ENCODE measurements around the gene TRIOBP.

TRIOBP gene

DNA sequence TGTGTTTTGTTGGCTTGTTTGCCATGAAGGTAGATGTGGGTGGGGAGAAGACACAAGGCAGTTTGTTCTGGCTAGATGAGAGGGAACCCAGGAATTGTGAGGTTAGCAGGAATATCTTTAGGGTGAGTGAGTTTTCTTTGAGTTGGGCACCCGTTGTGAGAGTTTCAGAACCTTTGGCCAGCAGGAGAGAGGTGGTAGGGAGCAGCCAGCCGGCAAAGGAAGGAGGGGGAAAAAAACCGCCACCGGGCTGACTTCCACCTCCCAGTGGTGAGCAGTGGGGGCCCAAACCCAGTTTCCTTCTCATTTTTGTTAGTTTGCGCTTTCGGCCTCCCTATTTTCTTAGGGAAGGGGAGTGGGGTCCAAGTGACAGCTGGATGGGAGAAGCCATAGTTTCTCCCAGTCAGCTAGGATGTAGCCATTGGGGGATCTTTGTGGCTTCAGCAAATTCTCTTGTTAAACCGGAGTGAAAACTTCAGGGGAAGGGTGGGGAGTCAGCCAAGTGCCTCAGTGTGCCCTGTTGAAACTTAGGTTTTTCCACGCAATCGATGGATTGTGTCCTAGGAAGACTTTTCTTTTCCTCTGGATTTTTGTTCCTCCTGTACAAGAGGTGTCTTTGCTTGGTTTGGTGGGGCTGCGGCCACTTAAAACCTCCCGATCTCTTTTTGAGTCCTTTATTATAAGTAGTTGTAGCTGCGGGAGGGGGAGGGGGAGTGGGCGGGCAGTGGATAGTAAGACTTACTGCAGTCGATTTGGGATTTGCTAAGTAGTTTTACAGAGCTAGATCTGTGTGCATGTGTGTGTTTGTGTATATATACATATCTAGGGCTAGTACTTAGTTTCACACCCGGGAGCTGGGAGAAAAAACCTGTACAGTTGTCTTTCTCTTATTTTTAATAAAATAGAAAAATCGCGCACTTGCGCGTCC, 109.8 kb downstream of the TRIOBP start:
- DNase-seq: no peak

DNA sequence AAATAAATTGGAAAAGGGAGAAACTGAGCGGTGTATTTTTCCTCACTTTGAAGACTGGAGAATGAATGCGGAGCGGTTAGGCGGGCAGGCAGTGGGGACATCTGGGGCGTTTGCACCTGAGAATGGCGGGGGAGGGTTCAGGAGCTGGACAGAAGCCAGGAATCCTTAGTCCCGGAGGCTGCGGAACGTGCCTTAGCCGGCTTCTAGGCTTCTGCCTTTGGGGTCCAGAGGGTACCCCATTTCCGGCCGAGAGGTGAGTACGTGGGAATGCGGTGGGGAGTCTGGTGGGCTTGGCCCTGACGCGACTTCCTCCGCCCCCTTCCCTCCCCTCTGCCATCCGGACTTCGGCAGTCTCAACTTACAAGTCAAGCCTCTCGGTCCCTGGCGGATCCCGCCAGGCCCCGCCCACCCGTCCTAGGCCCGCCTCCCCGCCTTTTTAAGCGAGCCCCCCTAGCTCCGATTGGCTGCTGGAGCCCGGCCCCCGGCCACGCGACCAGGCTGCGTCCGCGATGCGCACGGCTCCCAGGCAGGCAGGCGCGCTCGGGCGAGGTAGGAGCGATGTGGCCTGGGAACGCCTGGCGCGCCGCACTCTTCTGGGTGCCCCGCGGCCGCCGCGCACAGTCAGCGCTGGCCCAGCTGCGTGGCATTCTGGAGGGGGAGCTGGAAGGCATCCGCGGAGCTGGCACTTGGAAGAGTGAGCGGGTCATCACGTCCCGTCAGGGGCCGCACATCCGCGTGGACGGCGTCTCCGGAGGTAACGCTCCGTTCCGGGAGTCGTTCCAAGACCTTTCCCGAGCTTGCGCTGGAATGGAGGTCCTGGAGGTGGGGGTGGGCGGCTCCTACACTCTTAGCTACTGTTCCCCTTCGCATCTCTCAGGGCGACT, 110.8 kb downstream of the TRIOBP start, which contains the start of gene GCAT:
TSS of gene GCAT (plus strand) at position 525 of the 884 bp plus-strand sequence. CDS start at position 559, 34 bp downstream.
- DNase-seq: peak; percentile 86 to 92

DNA sequence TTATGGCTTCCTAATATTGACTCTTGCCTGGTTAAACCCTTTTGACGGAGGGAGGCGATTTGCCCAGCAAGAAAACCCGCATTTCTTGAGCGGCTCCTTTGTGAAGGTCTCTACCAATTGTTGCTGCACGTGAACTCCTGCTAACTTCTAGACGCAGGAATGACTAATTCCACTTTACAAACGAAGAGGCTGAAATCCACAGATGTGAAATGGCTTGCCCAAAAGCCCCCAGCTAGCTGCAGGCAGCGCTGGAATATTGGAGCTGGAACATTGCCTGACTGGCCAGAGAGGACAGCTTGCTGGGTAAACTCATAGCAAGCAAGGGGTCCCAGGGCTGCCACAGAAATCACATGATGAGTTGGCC, 111.4 kb downstream of the TRIOBP start:
- no peak for DNase-seq

DNA sequence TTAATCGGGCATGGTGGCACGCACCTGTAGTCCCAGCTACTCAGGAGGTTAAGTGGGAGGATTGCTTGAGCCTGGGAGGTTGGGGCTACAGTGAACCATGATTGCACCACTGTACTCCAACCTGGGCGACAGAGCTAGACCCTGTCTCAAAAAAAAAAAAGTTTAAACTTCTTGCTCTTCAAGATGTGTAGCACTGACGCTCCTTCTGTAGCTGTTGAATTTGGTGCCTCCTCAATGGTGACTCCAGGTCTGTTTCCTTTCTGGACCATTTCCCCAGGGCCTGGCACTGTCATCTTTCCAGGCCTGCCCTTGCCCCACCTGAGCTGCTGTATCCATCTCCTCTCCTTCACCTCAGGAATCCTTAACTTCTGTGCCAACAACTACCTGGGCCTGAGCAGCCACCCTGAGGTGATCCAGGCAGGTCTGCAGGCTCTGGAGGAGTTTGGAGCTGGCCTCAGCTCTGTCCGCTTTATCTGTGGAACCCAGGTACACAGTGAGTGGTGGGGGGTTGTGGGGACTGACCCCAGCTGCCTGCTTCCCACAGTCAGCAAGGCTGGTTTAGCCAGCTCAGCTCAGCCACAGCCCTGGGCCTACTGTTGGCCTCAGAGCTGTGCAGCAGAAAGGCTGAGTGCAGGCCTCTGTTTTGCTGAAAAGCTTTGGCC, 113.0 kb downstream of the TRIOBP start:
- DNase-seq: no peak

DNA sequence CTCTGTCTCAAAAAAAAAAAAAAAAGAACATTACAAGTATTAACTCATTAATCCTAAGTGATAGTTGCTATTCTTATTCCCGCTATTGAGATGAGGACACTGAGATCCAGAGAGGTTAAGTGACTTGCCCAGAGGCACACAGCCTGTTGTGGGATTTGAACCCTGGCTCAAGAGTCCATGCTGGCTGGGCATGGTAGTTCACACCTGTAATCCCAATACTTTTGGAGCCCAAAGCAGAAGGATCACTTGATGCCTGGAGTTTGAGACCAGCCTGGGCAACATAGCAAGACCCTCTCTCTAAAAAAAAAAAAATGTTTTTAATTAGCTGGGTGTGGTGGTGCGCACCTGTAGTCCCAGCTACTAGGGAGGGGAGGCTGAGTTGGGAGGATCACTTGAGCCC, 115.0 kb downstream of the TRIOBP start:
- no peak for DNase-seq

DNA sequence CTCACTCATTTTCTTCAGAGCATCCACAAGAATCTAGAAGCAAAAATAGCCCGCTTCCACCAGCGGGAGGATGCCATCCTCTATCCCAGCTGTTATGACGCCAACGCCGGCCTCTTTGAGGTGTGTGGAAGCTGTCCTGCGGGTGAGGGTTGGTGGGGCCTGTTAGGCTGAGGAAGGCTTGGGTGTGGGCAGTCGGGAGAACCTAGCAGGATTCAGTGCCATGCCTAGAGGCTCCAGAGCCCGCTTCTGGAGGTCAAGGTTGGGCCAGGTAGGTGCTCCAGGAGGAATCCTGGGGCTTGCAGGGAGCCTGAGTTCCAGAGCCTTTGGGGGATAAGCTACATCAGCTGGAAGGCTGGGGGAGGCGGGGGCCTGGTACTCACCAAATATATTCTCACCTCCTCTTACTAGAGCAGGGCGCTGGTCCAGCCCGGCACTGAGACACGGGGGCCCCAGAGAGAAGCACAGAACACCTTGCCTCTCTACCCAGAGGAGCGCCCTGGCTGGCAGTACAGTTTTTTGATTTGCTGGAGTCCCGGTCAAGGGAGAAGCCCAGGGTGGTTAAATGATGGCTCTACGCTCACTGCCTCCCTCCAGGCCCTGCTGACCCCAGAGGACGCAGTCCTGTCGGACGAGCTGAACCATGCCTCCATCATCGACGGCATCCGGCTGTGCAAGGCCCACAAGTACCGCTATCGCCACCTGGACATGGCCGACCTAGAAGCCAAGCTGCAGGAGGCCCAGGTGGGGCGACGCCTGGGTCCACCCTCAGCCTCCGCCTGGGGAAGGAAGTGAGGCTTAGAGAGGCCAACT, 116.2 kb downstream of the TRIOBP start:
- no peak for DNase-seq

DNA sequence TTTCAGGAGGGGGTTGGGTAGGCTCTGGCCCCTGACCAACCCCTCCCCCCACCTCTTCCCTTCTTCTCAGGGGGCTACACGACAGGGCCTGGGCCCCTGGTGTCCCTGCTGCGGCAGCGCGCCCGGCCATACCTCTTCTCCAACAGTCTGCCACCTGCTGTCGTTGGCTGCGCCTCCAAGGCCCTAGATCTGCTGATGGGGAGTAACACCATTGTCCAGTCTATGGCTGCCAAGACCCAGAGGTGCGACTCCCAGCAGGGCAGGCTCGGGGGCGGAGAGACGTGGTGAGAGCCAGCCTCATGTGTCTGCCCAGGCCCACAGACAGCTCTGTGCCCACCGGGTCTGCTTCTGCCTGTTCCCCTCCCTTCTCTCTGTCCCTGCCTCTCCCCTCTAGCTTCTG, 118.7 kb downstream of the TRIOBP start:
- DNase-seq: no peak

DNA sequence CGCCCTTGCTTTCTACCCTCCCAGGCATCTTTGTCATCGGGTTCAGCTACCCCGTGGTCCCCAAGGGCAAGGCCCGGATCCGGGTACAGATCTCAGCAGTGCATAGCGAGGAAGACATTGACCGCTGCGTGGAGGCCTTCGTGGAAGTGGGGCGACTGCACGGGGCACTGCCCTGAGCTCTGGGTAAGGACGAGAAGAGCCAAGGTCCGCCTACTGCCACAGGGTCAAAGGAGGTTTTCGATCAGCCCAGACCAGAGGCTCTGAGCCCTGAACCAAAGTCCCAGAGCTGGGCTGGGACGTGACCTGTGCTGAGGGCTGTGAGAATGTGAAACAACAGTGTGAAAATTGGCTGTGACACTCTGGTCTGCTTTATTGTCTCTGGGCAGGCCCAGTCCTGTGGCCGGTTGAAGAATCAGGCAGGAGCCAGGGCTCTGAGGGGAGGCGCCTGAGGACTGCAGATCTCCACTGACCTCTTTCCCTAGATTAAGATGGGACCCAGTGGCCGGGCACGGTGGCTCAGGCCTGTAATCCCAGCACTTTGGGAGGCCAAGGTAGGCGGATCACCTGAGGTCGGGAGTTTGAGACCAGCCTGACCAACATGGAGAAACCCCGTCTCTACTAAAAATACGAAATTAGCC, 119.8 kb downstream of the TRIOBP start:
- no peak for DNase-seq

DNA sequence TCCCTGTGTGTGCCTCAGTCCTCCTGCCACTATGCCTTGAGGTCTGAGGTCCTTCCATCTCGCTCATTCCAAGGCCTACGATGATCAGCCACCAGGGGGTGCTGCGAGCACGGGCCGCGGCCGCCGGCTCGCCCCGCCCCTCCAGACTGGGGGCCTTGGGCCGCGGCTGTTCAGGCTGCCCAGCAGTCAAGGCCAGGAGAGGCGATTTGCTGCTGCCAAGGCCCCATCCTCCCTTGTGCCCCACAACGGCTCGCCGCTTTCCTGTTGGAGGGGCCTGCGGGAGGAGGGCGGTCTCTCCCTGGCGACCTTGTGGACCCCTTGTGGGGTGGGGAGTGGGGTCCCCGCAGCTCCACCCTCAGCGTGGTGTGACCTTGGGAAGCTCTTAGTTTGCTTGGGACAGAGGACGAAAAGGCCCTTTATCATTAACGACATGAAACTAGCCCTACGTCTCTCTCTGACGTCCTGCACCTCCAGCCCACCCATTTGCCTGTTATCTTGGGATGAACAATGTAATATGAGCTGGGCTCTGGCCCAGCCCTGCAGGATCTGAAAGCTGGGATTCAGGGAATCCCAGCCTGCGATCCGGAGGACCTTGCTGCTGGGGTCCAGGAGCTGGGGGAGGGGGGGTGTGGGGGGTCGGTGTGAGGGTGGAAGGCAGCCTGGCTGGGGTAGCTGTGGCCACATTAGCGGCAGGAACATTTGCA, 121.0 kb downstream of the TRIOBP start:
- DNase-seq: peak; percentile 61 to 63

DNA sequence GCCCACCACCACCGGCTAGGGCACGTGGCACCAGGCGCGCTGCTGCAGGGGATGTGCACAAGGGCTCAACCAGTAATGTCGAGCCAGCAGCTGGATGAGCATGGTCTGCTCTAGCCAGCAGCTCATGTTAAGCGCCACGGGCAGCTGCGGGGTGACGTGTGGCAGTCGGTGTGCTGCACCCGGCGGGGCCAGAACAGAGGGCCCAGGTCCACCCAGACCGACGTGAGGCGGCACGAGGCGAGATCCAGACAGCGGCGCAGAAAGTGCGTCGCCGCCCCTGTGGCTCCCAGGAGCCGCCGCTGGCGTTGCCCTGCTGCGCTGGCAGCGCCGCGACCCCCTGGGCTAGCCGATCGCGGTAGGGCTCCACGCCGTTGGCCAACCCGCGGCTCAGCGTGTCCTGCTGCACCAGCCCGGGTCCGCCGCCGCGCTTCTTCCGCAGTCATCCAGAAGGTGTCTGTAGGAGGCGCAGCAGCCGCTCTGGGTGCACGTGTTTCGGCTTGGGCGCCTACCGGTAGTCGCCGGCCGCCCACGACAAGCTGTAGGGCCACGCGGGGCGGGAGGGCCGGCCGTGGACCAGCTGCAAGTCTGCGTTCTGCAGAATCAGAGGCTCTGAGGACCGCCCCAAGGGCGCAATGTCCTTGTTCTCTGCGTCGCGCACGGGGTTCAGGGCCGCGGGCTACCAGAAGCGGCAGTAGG, 121.7 kb downstream of the TRIOBP start:
- DNase-seq: no peak

DNA sequence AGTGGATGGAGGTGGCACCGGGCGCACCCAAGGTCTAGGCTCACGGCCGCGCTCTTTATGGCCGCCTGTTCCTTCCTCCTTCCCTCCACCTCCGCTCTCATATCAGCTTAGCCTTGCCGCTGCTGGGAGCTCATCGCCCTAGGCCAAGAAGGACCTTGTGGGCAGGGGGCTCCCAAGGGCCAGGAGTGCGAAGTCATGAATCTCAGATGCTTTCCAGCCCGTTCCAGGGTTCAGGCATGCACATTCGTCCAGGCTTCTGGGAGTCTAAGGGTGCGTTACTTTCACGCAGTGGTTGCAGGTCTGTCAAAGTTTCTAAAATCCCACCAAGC, 122.2 kb downstream of the TRIOBP start:
- DNase-seq: no peak

DNA sequence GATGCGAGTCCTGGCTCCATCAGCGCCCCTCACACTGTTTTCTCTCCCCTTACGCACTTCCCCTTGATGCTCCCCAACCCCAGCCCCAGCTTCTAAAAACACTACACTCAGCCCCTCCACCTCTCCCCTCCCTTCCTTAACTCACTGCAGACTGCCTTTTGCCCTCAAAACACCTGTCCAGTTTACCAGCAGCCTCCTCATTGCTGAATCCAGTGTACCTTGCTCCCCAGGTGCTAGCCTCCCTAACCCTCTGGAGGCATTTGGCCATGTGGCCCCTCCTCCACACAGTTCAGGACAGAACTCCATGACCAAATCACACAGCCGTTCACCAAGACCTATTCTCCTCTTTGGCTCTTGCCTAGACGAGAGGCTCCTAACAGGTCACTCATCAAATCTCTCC, 123.5 kb downstream of the TRIOBP start:
- no peak for DNase-seq

DNA sequence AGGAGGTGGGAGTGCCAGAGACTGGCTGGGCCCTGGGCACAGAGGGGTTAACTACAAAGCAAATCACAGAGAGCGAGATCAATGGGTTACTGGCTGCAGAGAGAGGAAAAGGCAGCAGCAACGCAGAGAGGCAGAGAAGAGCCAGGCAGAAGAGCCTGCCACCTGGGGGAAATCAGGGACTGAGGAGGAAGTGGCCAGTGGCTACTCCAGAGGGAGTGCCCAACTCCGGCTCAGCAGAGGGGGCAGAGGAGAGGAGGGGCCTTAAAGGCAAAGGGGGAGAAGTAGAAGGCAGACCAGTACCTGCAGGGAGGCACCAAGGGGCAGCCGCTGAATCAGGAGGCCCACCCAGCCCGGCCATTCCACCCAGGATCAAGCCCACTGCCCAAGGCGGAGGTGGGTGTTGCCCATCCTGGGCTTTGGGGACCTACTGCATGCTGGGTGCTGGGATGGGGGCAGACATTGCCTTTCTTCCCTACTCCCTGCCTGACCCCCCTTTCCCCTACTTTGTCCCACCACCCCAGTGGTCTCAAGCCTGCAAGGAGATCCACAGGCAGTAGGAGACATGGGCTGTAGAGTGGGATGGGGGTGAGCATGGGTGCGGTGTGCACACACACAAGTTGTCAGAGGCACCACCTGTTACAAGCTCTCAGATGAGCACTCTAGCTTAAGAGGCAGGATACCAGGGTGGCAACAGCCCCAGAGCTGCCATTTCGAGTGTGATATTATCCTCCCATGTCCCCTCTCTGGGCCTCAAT, 125.4 kb downstream of the TRIOBP start:
- DNase-seq: peak; percentile 26 to 38

DNA sequence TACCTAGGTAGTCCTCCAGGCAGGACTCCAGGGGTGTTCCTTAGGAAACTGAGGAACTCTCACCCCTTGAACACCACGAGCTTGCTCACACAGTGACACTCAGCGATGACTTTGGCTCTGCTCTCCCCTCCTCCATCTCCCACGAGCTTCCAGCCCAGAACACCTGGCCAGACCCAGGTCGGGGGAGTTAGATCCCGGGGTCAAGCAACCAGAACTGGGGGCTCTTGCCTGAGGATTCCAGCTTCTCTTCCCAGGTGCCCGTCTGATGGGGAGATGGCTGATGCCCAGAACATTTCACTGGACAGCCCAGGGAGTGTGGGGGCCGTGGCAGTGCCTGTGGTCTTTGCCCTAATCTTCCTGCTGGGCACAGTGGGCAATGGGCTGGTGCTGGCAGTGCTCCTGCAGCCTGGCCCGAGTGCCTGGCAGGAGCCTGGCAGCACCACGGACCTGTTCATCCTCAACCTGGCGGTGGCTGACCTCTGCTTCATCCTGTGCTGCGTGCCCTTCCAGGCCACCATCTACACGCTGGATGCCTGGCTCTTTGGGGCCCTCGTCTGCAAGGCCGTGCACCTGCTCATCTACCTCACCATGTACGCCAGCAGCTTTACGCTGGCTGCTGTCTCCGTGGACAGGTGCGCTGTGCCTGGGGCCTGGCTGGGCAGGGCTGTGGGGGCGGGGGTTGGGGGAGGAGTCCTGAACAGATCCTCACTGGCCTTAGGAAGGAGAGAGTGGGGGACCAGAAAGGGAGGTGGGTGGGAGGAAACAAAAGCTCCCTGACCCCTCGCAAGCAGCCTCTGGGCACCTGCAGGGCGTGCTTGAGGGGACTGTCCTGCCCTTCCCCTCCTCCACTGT, 126.5 kb downstream of the TRIOBP start, which contains the start of gene GALR3:
TSS of gene GALR3 (plus strand) at position 249 of the 852 bp plus-strand sequence. CDS start at position 274, 25 bp downstream.
- peak; percentile 46 to 70 for DNase-seq

DNA sequence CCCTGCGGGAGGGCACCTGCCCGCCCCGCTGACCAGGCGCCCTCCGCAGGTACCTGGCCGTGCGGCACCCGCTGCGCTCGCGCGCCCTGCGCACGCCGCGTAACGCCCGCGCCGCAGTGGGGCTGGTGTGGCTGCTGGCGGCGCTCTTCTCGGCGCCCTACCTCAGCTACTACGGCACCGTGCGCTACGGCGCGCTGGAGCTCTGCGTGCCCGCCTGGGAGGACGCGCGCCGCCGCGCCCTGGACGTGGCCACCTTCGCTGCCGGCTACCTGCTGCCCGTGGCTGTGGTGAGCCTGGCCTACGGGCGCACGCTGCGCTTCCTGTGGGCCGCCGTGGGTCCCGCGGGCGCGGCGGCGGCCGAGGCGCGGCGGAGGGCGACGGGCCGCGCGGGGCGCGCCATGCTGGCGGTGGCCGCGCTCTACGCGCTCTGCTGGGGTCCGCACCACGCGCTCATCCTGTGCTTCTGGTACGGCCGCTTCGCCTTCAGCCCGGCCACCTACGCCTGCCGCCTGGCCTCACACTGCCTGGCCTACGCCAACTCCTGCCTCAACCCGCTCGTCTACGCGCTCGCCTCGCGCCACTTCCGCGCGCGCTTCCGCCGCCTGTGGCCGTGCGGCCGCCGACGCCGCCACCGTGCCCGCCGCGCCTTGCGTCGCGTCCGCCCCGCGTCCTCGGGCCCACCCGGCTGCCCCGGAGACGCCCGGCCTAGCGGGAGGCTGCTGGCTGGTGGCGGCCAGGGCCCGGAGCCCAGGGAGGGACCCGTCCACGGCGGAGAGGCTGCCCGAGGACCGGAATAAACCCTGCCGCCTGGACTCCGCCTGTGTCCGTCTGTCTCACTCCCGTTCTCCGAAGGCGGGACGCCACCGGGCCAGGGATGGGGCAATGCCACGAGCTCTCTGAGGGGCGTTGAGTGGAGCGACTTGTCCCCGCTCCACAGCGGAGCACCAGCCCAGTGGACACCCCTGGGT, 128.1 kb downstream of the TRIOBP start:
- no peak for DNase-seq
